ENCODE data around the gene NQO1. TPM values are rescaled to one million over a fixed set of nuclear protein-coding genes. Genes with fewer than 3 reads are reported as not detected.

NQO1 gene
- total RNA-seq, 2 donors from 2014 or later, result 126 to 141 TPM

DNA sequence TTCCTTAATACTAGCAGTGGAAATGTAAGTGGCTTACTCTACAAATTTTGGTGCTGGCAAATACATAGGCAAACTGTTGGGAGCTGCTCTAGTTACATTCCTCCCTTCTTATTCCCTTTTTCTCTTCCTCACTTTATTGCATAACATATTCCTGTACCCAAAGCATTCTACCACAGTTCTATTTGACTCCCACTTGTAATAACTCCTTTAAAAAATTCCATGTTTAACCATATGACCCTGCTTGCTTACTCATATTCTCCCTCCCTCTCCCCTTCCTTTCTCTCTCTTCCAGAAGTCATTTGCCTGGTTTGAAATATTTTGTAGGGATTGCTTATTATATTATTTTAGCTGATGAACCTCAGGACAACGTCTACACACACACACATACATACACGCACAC is 22.7 kb downstream of the NQO1 start:
- 92% methylated on average over 2 of the region's 2 CpGs; no CpG with 5 or more reads in 1 of the 2 experiments for WGBS, 2 experiments (ENCODE audit: insufficient coverage in 1 of 2, insufficient read length in 1 of 2)
- no peak overlapping the region for H3K27ac Mint-ChIP-seq
- H3K4me3 ChIP-seq (ENCODE audit: low read length), result no peak overlapping the region
- H3K9ac ChIP-seq (ENCODE audit: extremely low read depth, low read length, poor library complexity, severe bottlenecking), result no peak overlapping the region
- H3K27me3 Mint-ChIP-seq (ENCODE audit: insufficient read depth), result no peaks in the 10 kb centered on the region
- peaks cover 67% of the 10 kb centered on the region for H3K36me3 ChIP-seq (ENCODE audit: control insufficient read depth, insufficient read depth, low read length)
- no peaks in the 10 kb centered on the region for H3K9me3 Mint-ChIP-seq
- no peak for DNase-seq
- no peak overlapping the region for H3K4me3 Mint-ChIP-seq
- H3K4me1 ChIP-seq (ENCODE audit: control insufficient read depth, insufficient read depth, low read length), result no peaks in the 10 kb centered on the region
- TF ChIP-seq, protein P1, sequence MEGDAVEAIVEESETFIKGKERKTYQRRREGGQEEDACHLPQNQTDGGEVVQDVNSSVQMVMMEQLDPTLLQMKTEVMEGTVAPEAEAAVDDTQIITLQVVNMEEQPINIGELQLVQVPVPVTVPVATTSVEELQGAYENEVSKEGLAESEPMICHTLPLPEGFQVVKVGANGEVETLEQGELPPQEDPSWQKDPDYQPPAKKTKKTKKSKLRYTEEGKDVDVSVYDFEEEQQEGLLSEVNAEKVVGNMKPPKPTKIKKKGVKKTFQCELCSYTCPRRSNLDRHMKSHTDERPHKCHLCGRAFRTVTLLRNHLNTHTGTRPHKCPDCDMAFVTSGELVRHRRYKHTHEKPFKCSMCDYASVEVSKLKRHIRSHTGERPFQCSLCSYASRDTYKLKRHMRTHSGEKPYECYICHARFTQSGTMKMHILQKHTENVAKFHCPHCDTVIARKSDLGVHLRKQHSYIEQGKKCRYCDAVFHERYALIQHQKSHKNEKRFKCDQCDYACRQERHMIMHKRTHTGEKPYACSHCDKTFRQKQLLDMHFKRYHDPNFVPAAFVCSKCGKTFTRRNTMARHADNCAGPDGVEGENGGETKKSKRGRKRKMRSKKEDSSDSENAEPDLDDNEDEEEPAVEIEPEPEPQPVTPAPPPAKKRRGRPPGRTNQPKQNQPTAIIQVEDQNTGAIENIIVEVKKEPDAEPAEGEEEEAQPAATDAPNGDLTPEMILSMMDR (conservative IDR thresholded peaks at IDR 0.05), result no peak
- no peak overlapping the region for H3K27ac ChIP-seq (ENCODE audit: low read depth, low read length)
- H3K36me3 Mint-ChIP-seq (ENCODE audit: low read depth), result peaks cover 26% of the 10 kb centered on the region
- no peaks in the 10 kb centered on the region for H3K9me3 ChIP-seq (ENCODE audit: control insufficient read depth, low read length)
- no peaks in the 10 kb centered on the region for H3K4me1 Mint-ChIP-seq
- H3K27me3 ChIP-seq (ENCODE audit: control insufficient read depth, insufficient read depth, low read length, poor library complexity, severe bottlenecking), result no peaks in the 10 kb centered on the region

DNA sequence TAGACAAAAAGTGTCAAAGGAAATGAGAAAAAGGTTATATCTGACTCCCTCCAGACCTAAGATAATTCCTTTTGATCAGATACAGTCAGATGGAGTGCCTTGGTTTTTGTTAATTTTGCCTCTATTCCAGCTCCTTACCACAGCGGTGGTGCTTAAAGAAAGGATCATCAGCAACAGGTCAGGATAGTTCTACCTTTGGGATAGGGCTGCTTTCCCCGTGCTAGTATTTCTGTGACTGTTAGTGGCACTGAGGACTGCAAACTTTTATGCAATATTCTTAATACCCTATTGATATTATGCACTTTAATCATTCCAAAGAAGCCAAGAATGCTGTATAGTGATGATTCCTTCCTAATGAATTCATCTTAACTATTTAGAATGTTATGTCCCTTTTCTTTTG is 24.5 kb downstream of the NQO1 start:
- Histone ChIP-seq H3K4me1 (ENCODE audit: control insufficient read depth, insufficient read depth, low read length) (no peaks in the 10 kb centered on the region), H3K27me3 (ENCODE audit: control insufficient read depth, insufficient read depth, low read length, poor library complexity, severe bottlenecking) (no peaks in the 10 kb centered on the region), H3K36me3 (ENCODE audit: control insufficient read depth, insufficient read depth, low read length) (peaks cover 73% of the 10 kb centered on the region), H3K9me3 (ENCODE audit: control insufficient read depth, low read length) (no peaks in the 10 kb centered on the region), H3K9ac (ENCODE audit: extremely low read depth, low read length, poor library complexity, severe bottlenecking) (no peak overlapping the region), H3K27ac (ENCODE audit: low read depth, low read length) (no peak overlapping the region), H3K4me3 (ENCODE audit: low read length) (no peak overlapping the region)
- peaks cover 20% of the 10 kb centered on the region for H3K36me3 Mint-ChIP-seq (ENCODE audit: low read depth)
- H3K27me3 Mint-ChIP-seq (ENCODE audit: insufficient read depth), result no peaks in the 10 kb centered on the region
- no peaks in the 10 kb centered on the region for H3K9me3 Mint-ChIP-seq
- H3K27ac Mint-ChIP-seq, result no peak overlapping the region
- WGBS, 2 experiments (ENCODE audit: insufficient coverage in 1 of 2, insufficient read length in 1 of 2), result 86 to 88% methylated on average over 1 to 2 of the region's 2 CpGs
- H3K4me3 Mint-ChIP-seq, result no peak overlapping the region
- no peaks in the 10 kb centered on the region for H3K4me1 Mint-ChIP-seq
- no peak for DNase-seq
- TF ChIP-seq, protein P1 (conservative IDR thresholded peaks at IDR 0.05), result no peak

DNA sequence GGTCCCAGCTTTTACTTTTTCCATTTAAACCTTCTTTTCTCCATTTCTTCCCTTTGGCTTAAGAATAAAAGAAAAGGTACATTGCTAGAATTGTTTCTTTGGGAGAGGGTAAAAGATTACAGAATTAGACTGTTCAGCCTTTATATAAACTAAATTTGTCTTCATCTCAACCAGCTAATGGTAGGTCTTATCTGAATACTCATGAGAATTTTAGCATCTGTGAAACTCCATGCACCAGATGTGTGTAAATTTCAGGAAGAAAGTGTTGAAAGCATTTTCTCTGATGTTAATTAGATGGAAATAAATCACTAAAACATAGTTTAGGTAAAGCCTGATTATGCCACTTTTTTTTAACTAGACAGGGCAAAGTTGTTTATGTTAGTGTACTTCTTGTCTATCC is 24.9 kb downstream of the NQO1 start:
- no peak overlapping the region for H3K4me3 ChIP-seq (ENCODE audit: low read length)
- Mint-ChIP-seq H3K36me3 (ENCODE audit: low read depth) (peaks cover 22% of the 10 kb centered on the region), H3K27ac (no peak overlapping the region), H3K4me3 (no peak overlapping the region), H3K27me3 (ENCODE audit: insufficient read depth) (no peaks in the 10 kb centered on the region), H3K9me3 (no peaks in the 10 kb centered on the region), H3K4me1 (no peaks in the 10 kb centered on the region)
- H3K36me3 ChIP-seq (ENCODE audit: control insufficient read depth, insufficient read depth, low read length), result peaks cover 73% of the 10 kb centered on the region
- TF ChIP-seq, protein P1 (conservative IDR thresholded peaks at IDR 0.05), result no peak
- H3K27ac ChIP-seq (ENCODE audit: low read depth, low read length), result no peak overlapping the region
- DNase-seq, result no peak
- H3K9me3 ChIP-seq (ENCODE audit: control insufficient read depth, low read length), result no peaks in the 10 kb centered on the region
- H3K9ac ChIP-seq (ENCODE audit: extremely low read depth, low read length, poor library complexity, severe bottlenecking), result no peak overlapping the region
- no peaks in the 10 kb centered on the region for H3K27me3 ChIP-seq (ENCODE audit: control insufficient read depth, insufficient read depth, low read length, poor library complexity, severe bottlenecking)
- no peaks in the 10 kb centered on the region for H3K4me1 ChIP-seq (ENCODE audit: control insufficient read depth, insufficient read depth, low read length)
